GM12801 (cell line): ENCODE results near the gene CDH23.

Experiments
- CTCF ChIP-seq: IDR thresholded peaks from one replicate; pipeline ENCODE4 v1.5.1; 2011; ENCODE audit warnings: control low read depth; ENCODE audit not compliant: insufficient read length; ENCODE audit errors: extremely low read depth

The CDH23 gene

GRCh38 chr10:71685554-71686232 is 289.0 kb downstream of the CDH23 start:
- TF ChIP-seq CTCF = no peak

- TF ChIP-seq CTCF = no peak
Measured at GRCh38 chr10:71687077-71687476, 290.4 kb downstream of the CDH23 start.

GRCh38 chr10:71687480-71687879 is 290.8 kb downstream of the CDH23 start:
- TF ChIP-seq CTCF = no peak

- no peak for TF ChIP-seq CTCF
Measured at GRCh38 chr10:71688256-71688655, 291.5 kb downstream of the CDH23 start.

GRCh38 chr10:71690094-71690720 is 293.5 kb downstream of the CDH23 start:
- TF ChIP-seq CTCF = no peak

GRCh38 chr10:71691405-71691804 is 294.7 kb downstream of the CDH23 start:
- no peak for TF ChIP-seq CTCF

- no peak for TF ChIP-seq CTCF
Measured at GRCh38 chr10:71692598-71693306, 296.0 kb downstream of the CDH23 start.
